NCI-H2196 (cell line): ENCODE data around the gene COA7.

ENCODE experiments used
- DNase-seq: peaks from one replicate; lab custom pipeline; 2025; ENCODE audit not compliant: unreplicated experiment; lab: John Stamatoyannopoulos, UW

Gene COA7

GRCh38 chr1:52636721-52637695, 61.1 kb downstream of the COA7 start:
- no peak for DNase-seq

GRCh38 chr1:52635321-52636089, 62.6 kb downstream of the COA7 start:
- DNase-seq: no peak
